ENCODE data around the gene ENAH.
"Not testable (repeated sequence)": the region's sequence is repeated elsewhere in the genome, so short reads cannot be mapped to it uniquely, and the experiment has no call there.

ENAH gene

DNA sequence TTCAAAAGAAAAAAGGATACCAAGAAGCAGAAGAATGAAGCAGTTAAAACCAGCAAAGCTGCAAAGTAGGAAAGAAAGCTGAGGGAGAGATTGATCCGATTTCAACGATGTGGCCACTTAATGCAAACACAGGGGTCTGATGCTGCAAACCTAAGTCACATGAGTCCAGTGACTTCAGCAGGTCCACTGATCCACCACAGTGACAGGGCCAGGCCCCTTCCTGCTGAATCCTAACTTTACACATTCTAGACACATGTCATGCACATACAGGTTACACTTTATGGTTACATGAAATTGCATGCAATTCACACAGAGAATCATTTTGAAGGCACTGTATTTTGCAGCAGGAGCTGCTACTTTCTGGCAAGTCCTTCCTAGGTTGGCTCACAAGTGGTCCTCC, 166.1 kb downstream of the ENAH start:
- DNase-seq (ENCODE audit: low read depth): no peak

DNA sequence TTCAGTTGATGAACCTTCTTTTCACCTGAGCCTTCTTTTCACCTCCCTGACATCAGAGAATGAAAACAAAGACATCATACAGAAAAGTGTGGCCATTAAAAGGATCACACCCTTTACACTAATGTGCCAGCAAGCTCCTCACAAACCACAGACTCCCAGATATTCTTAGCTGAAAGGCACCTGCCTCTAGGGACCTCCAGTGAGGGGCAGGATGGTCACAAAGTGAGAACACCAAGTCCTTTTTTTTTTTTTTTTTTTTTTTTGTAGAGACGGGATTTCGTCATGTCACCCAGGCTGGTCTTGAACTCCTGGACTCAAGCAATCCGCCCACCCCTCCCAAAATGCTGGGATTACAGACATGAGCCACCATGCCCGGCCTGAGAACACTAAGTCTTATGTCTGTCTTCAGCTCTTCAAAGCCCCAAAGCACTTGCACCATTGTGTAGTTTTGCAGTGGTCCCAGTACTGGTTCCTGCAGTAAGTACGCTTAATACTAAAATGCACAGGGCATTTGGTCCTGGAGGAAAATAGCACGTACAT, 166.9 kb downstream of the ENAH start:
- DNase-seq (ENCODE audit: low read depth): no peak

DNA sequence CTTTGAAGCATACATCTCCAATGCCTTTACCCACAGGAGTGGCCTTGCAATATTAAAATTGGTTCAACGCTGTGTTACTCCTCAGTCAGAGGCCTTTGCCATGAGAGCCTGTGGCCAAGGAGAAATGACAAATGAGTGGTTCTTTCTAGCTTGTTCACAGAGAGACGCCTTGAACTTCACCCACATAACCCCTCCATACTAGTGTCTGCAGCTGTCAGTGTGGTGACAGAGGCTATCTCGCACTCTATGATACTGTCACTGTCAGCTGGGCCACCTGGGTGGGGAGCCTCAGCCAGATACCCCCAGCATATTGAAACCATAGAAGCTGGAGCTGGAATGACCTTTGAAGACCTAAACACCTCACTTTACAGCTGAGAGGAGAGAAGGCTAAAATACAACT, 167.7 kb downstream of the ENAH start:
- no peak for DNase-seq (ENCODE audit: low read depth)

DNA sequence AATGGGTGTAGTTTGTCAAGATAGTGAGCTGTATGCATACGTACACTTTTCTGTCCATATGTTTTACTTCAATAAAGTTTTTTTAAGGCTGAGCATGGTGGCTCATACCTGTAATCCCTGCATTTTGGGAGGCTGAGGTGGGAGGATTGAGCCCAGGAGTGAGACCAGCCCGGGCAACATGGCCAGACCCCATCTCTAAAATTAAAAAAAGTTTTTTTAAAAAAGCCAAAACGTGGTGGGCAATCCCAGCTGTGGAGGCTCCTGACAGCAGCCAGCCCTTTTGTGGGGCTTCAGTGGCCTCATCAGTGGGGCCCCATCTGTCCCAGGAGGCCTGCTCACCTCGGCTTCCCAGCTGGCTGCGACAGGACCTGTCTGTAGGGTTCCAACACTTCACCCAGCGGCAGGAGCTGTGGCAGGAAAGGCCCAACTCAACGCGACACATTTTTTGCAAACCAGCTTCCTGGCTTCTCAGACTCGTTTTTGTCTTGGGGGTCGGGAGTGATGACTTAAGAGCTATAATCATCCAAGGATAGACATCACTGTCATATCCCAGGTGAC, 168.2 kb downstream of the ENAH start:
- DNase-seq (ENCODE audit: low read depth): no peak

DNA sequence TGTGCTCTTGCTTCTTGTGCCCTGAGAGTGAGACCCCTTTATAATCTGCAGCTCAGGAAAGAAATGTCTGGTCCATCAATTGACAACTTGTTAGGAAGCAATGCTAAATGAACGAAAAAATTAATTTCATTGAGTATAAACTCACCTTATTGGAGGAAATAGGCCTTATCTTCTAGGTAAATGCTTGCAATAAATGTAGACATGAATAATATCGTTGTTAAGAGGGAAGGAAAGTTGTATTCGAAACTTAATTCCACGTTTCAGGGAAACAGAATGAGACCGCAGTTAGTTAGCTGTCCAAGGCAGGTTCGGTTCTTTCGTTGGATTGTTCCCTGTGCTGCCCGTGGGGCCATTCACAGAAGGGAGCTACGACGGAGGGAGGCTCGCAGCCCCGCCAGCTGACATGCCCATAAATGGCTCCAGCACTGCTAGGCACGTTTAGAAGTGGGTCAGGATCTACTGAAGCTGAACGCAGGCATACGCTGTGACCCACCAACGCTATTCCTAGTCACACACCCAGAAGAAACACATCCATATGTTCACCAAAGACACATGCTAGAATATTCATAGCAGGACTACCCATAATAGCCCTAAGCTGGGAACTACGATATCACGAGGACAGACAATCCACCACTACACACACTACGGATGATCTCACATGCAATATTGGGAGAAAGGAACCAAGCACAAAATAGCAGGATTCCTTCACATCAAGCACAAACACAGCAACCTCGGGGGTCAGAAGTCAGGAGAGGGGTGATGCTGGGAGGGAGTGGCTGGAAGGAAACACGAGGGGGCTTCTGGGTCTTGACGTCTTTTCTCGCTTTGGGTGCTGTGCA, 168.9 kb downstream of the ENAH start:
- no peak for DNase-seq (ENCODE audit: low read depth)

DNA sequence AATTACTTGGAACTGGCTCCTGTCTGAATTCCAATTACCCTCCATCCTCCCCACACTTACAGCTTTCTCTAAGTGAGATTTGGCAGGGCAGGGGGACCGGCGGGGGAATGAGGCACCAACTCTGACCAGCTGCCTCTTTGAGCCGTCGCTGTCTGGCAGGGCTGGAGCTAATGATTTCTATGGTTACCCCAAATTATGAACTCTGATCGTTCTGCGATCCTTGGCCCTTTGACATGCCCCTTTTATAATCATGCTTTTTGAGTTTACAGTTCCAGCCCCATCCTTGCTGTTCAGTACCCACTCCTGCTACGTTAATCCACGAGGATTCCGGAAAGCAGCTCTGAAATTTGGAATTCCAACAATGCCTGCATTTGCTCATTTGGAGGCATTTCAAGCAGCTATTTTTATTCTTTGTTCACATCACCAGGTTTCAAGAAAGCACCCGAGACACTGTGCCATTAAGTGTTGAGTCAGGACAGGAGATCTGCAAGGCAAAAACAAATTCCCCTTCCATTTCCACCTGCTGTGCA, 170.4 kb downstream of the ENAH start:
- no peak for DNase-seq (ENCODE audit: low read depth)

DNA sequence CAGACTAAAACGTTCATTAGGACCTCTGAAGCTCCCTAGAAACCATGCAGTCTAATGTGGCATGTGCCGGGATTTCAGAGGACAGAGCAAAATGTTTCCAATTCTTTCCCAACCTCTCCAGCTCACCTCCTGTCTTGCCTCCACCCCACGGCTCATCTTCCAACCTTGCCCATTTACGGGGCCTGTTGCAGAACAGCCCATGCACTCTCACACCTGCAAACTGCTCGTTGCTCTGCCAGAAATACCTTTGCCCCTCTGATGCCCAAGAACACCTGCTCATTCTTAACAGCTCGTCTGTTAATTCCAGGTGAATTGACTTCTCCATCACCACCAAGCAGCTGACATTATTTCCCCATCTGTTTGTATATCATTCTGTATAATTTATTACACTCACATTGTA, 171.2 kb downstream of the ENAH start:
- no peak for DNase-seq (ENCODE audit: low read depth)

DNA sequence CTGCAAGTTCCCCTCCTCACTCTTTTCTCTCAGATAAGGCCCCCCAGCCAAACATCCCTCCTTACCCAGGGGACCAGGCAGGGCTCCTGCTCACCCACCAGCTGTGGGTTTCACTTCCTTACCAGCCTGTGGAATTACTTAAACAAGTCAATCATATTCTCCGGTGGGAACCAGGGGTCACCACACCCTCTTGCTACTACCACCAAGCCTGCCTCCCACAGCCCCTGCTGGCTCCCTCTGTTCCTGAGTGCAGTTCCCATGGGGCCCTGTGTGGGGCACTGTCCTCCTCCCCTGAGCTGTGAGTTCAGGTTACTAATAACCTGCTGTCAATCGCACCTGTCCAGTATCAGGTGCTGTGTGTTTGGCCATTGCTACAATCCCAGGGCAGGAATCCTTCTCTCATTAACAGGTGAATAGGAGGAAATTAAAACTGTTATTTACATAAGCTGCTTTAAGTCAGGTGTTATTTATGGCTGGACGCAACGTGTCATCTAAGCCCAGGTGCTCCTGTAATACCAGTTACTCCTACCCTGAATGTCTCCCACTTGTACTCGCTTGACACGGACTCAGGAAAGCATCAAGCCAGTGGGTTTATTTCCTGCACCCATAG, 172.0 kb downstream of the ENAH start:
- DNase-seq (ENCODE audit: low read depth): peak; percentile 3

DNA sequence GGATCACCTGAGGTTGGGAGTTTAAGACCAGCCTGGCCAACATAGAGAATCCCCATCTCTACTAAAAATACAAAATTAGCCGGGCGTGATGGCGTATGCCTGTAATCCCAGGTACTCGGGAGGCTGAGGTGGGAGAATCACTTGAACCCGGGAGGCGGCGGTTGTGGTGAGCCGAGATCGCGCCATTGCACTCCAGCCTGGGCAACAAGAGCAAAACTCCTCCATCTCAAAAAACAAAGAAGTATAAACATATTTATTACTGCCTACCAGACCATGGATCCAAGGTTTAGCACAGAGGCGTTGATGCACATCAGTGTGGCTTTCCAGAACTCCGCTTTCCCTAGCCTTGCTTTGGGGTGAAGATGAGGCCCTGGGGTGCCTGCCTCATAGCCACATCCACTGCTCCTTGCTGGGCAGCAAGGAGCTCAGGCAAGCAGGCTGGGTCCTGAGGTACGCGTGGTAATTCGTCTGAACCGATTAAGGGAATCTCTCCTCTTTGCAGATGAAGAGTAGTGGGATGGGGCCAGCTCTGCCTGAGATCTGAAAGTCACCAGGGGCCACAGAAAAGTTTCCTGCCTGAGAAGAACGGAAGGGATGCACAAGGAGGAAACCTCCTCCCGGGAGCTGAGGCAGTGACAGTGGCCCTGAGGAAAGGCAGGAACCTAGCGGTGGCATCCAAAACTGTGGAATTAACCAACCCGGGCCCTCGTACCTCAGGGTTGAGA, 172.8 kb downstream of the ENAH start:
- no peak for DNase-seq (ENCODE audit: low read depth)

DNA sequence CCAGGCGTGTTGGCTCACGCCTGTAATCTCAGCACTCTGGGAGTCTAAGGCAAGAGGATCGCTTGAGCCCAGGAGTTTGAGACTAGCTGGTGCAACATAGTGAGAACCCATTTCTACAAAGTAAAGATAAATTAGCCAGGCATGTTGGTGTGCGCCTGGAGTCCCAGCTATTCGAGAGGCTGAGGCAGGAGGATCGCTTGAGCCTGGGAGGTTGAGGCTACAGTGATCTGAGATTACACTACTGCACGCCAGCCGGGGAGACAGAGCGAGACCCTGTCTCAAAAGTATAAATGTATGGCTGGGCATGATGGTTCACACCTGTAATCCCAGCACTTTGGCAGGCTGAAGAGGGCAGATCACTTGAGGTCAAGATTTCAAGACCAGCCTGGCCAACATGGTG, 173.6 kb downstream of the ENAH start:
- DNase-seq (ENCODE audit: low read depth): no peak

DNA sequence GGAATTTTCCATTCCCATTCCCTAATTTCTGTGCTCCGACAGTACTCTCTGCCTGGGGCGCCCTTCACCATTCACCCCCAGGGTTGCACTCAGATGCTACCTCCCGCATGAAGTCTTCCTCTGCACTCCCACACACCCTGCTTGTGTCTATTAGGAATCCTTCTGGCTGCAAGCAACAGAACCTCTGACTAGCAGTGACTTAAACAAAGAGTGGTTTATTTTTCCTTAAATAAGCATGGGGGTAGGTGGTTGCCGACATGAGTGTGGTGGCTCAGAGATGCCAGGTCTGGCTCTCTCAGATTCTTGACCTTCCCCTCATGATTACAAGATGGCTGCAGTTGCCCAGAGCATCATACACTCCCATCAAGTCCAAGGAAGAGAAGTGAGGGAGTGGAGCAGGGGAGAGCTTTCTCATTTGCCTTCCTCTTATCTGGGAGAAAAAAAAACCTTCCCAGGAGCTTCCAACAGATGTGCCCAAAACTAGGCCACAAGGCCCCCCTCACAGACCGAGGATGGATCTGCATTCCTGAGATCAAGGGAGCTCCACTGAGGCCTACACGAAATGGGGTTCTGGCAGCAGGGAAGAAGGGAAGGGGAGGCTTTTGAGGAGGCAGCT, 175.5 kb downstream of the ENAH start:
- no peak for DNase-seq (ENCODE audit: low read depth)

DNA sequence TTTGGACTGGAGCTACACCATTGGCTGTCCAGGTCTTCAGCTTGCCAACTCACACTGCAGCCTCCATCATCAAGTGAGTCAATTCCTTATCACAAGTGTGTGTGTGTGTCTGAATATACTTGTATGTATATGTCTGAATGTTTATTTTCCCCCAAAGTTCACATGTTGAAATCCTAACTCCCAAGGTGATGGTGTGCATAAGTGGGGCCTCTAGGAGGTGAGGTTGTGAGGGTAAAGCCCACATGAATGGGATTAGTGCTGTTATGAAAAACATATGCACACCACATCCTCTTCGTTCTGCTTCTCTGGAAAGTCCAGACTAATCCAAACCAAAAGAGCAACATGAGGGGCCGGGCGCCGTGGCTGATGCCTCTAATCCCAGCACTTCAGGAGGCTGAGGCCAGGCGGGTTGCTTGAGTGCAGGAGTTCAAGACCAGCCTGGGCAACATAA, 176.4 kb downstream of the ENAH start:
- DNase-seq (ENCODE audit: low read depth): no peak

DNA sequence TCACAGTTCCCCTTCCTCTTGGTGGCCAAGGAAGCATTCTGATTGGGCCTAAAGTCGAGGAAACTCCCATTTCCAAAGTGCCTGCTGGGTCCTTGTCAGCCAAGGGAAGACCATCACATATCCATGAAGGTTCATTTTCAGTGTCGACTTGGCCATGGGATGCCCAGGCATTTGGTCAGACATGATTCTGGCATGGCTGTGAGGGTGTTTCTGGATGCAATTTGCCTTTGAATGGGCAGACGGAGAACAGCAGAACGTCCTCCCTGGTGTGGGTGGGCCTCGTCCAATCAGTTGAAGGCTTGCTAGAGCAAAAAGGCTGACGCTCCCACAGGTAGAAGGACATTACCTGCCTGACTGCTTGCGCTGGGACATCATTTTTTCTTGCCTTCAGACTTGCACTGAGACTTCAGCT, 176.8 kb downstream of the ENAH start:
- DNase-seq (ENCODE audit: low read depth): no peak

DNA sequence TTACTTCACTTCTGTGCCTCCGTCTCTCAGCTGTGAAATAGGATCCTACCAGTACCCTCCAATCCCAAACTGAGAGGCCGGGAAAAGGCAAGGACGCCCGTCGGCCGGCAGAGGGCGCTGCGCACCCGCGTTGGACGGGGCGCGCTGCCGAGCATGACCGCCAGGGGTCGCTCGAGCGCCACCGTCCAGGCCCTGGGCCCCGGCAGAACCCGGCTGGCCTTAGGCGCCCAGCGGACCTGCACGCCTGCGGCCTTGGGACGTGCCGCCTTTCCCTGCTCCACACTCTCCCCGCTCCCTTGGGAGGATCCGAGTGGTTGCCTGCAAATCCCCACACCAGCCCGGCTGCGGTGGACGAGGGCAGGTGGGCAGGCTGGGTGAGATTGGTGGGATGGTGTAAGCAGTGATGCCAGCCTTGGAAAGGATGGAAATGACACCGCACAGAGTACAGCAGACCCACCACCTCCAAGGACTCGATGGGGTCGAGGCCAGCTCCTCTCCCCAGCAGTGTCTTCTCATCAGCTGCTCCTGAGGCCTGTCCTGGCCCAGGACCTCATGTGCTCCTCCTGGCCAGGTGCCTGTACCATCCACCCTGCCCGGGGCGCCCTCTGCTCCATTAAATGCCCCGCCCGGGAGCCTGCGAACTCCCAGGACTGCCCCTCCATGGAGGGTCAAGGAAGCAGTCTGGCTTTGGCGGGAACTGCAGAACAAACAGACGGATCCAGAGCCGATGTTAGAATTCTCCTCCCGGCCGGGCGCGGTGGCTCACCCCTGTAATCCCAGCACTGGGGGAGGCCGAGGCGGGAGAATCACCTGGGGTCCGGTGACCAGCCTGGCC, 177.7 kb downstream of the ENAH start:
- DNase-seq (ENCODE audit: low read depth): peak; percentile 20

DNA sequence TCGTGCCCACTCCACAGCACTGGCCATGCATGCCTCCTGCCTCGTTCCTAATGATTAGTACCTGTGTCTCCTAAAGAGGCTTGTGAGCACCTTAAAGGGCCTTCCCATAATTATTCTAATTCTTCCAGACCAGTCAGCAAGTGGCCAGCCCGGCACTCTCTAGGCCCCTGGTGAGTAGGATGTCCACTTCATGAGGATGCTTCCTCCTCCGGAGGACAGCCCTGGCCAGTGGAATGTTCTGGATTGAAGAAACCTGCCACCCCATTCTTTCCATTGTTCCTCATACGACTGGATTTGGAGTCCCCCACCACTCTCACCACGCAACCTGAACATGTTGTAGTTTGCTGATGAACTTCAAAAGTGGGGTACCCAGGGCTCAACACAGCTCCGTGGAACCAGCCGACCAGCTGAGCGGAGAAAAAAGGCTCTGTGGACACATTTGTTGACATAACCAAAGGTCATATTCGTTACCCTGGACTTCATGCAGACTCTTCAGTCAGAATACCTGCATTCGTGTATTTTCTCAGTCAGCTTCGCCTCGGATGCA, 178.4 kb downstream of the ENAH start:
- no peak for DNase-seq (ENCODE audit: low read depth)

DNA sequence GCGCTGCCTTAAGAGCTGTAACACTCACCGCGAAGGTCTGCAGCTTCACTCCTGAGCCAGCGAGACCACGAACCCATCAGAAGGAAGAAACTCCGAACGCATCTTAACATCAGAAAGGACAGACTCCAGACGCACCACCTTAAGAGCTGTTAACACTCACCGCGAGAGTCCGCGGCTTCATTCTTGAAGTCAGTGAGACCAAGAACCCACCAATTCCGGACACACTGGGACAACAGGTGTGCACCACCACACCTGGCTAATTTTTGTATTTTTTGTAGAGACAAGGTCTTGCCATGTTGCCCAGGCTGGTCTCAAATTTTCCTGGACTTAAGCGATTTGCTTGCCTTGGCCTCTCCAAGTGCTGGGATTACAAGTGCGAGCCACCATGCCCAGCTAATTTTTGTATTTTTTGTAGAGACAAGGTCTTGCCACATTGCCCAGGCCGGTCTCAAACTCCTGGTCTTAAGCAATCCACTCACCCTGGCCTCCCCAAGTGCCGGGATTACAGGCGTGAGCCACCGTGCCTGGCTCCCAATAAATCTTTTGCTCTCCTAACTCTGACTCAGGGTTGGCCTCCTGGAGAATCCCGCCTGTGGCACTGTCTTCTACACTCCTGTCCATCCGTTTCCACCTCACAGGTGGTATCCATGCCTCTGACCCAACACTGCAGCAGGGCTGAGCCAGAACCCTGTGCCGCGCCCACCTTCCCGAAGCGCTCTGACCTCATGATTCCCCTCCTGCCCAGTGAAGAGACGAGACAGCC, 179.1 kb downstream of the ENAH start:
- not testable (repeated sequence) for DNase-seq (ENCODE audit: low read depth)

DNA sequence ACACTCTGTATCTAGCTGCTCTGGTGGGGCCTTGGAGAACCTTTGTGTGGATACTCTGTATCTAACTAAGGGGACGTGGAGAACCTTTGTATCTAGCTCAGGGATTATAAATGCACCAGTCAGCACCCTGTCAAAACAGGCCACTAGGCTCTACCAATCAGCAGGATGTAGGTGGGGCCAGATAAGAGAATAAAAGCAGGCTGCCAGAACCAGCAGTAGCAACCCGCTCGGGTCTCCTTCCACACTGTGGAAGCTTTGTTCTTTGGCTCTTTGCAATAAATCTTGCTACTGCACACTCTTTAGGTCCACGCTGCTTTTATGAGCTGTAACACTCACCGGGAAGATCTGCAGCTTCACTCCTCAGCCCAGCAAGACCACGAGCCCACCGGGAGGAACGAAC, 179.7 kb downstream of the ENAH start:
- DNase-seq (ENCODE audit: low read depth): not testable (repeated sequence)

DNA sequence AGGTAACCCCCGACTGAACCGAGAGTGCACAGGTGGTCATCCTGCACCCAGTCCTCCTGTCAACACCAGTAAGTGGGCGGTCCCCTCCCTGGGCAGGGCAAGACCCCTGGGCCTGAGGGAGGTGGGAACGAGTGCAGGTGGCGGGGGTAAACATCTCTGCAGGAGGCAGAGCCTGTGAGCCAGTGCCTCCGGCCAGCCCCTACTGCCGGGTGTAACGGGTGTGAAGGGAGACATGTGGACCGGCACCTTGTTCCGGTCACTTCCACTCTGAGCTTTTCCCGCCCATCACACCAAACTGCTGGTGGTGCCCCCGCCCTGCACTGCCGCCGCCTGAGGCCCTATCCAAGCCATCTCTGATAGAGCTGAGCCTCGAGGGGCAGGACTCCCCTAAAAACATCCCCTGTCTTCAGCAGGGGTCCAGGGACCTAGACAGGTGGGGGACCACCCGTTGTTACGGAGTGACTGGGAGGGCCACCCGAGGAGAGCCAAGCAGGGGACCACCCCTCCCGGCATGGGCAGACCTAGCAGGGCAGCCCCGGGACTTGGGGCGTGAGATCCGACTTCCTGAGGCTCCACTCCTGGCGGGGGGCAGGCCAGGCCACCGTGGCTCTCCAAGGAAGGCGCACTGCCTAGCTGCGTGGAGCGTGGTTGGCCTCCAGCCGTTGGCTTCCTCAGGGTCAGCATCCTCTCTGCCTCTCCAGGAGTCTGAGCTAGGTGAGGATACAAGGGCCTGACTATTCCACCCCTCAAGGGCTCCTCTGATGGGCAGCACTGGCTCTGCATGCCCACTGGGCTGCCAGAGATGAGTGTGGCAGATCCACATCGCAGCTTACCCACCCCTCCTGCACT, 181.2 kb downstream of the ENAH start:
- no peak for DNase-seq (ENCODE audit: low read depth)

DNA sequence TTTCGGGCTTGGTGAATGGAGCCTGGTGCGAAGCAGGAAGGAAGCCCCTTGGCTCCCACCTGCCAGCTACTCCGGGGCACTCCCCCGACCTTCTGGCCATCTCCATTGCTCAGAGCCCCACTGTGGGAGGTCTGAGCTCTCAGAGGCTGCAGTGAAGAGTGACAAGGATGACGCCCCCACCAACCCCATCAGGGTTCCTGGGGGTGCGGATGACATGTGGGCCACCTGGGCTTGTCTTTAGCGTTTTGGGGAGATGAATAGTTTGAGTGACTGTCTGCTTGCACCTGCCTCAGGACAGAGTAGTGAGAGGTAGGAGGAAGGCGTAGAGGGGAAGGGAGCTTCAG, 181.8 kb downstream of the ENAH start:
- no peak for DNase-seq (ENCODE audit: low read depth)

All from HS-5 (cell line).